Stimulated activated CD8-positive, alpha-beta memory T cell treated with anti-CD3 and anti-CD28 coated beads, Interleukin-4, amount 100 ng/mL, for 4 hours (primary cell): ENCODE data around the gene BBX.
"Not testable (repeated sequence)": the region's sequence is repeated elsewhere in the genome, so short reads cannot be mapped to it uniquely, and the experiment has no call there.

Experiments
- DNase-seq, 2 donors: peaks; one replicate each; pipeline ENCODE4 v3.0.0-alpha.2; 2020; ENCODE audit warnings: low read depth in 2 of 2, low spot score in 1 of 2

The BBX gene

GRCh38 chr3:107833722-107834416, 311.1 kb downstream of the BBX start:
- DNase-seq: no peak

DNA sequence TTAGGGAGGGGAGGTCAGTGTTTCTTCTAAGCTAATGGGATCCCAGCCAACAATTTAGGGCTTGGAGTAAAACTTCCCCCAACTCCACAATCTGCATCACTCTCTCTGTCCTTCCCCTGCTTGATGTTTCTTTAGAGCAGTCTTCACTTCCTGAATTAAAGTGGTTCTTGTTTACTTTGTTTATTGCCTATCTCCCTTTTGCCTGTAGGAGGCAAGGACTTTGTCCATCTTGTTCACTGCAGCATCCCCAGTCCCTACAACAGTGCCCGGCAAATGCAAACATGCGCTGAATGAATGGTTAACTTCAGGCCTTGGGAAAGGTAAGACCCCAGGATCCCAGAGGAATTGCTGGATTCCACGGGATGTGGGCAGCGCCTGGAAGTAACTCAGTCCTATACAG, 312.2 kb downstream of the BBX start:
- DNase-seq: not testable (repeated sequence)

DNA sequence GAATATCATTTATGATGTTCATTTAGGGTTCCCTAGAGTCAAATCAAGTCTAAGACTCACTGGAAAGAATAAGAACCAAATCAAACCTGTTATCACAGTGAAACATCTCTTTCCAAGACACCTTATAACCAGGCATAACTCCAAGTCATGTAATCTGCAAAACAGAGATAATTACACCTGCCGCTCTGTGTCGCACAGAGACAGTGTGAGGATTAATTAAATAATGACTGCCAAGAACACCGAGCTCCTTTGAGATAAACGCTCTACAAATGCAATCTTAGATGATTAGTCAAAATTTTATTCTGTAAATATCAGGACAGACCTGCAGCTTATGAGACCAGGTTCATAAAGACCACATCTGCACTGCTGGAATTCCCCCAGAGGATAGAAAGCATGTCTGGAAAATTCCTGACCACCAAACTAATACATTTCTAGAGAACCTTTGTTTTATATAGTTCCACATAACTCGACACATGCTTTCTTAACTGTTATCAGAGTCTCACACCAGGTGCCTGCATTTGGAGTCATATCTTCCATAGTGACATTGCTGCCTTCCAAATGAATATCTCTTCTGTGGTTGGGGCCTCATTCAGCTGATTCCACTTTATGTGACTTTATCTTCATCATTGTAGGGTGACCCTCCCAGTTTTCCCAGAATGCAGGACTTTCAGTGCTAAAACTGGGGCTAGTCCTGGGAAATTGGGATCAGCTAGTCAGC, 315.3 kb downstream of the BBX start:
- DNase-seq: no peak

GRCh38 chr3:107841831-107842230, 319.1 kb downstream of the BBX start:
- no peak for DNase-seq

DNA sequence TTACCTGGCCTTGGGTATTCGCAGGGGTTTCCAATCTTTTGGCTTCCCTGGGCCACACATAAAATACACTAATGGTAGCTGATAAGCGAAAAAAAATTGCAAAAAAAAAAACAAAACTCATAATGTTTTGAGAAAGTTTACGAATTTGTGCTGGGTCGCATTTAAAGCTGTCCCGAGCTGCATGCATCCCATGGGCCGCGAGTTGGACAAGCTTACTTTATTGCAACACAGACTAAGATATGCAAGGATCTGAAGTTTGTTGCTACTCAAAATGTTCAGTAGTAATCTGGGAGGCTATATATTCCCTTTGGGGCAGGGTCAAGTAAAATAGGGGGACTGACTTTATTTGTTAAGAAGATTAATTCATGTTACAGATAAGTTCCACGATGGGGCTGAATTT, 320.2 kb downstream of the BBX start:
- DNase-seq: no peak

GRCh38 chr3:107845380-107846278, 322.9 kb downstream of the BBX start:
- no peak for DNase-seq

- no peak for DNase-seq
Measured at GRCh38 chr3:107846279-107846852, 323.6 kb downstream of the BBX start.

- no peak for DNase-seq
Measured at GRCh38 chr3:107847791-107848190, 325.0 kb downstream of the BBX start.

GRCh38 chr3:107848351-107848915, 325.7 kb downstream of the BBX start:
- DNase-seq: no peak

DNA sequence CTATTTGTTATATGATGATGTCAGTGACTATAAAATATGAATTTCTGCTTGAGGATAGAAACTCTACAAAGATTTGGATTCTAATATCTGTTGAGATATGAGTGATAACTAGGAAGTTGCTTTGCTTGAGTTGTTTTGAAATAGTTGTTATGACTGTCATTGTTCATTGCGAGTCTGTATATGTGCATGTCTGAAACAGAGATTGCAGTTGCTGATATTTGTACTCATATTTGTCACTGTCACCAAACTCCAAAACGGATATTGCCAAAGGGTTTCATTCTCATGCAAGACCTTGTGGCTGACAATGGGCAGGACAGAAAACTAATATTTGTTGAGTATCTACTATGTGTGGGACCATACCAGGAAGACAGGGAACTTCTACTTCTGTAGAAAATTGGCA, 327.9 kb downstream of the BBX start:
- DNase-seq: no peak

DNA sequence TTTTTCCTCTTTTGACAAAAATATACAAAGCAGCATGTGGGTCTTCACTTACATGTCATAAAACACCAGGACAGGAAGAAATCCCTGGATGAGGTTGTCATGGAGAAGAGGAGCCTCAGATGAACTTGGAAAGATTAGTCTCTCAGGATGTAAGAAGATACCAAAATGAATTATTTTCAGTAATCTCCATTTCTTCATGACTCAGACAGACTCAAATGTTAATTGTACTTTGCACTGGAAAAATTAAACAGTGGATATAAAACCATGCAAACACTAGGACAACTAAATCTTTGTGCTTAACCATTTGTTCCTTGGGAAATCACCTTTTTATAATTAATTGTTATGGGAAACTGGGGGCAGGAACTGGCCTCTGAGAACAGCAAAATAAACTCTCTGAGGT, 331.1 kb downstream of the BBX start:
- no peak for DNase-seq

DNA sequence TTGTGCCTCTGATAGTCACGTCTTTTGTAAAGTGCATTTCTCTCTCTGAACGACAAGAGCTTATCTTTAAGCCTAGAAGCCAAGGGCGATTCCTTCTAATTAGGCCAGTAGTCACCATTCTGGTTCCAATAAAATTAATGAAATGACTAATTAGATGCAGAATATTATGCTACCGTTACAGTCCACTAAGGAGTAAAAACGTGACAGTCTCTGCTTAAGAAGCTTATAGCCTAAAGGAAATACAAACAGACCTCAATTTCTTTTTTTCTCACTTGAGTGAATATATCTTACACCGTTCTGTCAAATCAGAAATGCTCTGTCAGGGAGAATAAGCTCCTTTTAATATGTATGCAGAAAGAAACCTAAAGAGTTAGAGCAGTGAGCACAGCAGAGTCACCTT, 332.0 kb downstream of the BBX start:
- no peak for DNase-seq

GRCh38 chr3:107855710-107856109, 332.9 kb downstream of the BBX start:
- no peak for DNase-seq

DNA sequence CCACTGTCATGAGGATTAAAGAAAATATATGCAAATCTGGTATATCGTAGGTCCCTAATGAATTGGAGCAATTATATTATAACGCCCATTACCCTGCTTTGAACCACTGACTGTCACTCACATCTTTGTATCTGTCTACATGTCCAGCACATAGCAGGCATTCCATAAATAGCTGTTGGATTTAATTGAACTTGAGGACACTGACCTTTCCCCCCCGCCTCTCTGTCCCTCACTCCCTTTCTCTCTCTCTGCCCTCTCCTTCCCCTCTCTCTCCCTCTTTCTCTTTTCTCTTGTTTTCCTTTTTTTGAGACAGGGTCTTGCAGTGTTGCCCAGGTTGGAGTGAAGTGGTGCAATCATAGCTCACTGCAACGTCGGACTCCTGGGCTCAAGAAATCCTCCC, 335.1 kb downstream of the BBX start:
- DNase-seq: no peak

GRCh38 chr3:107858876-107859275, 336.1 kb downstream of the BBX start:
- no peak for DNase-seq
